IMR-90 (cell line): Measurements from ENCODE around the gene MREG. TPM values are rescaled to one million over a fixed set of nuclear protein-coding genes. Genes with fewer than 3 reads are reported as not detected.

Source experiments
- ATAC-seq: fragments of 200-7000 bp; cut with Tn5 transposase; 2 replicates; pipeline ENCODE4 v1.9.1; 2020; ENCODE audit warnings: low read depth, mild to moderate bottlenecking, moderate library complexity
- BruUV-seq: library from RNA; stranded (reverse); fragments of 400-500 nt; replicated peaks from 2 replicates; lab custom pipeline; 2021; lab: Mats Ljungman, UMichigan
- CTCF ChIA-PET: fragments of 300-600 bp; formaldehyde crosslinking; extraction: SDS; loops from one replicate; lab custom pipeline; 2021; ENCODE audit warnings: antibody characterized with exemption; lab: Yijun Ruan, JAX
- POLR2A ChIA-PET: fragments of 300-600 bp; sonication (Branson Sonifier 250); formaldehyde crosslinking; loops from one replicate; lab custom pipeline; 2022; ENCODE audit warnings: antibody characterized with exemption; ENCODE audit not compliant: unreplicated experiment; lab: Charles Lee
- DNase-seq: peaks from one replicate; pipeline ENCODE4 v3.0.0; 2013
- H2AFZ ChIP-seq: replicated peaks from 2 replicates; pipeline ENCODE3; 2013; ENCODE audit warnings: low read length, mild to moderate bottlenecking; ENCODE audit not compliant: poor library complexity
- H2AK5ac ChIP-seq: 2 replicates; pipeline ENCODE4 v1.6.1; 2013; ENCODE audit warnings: low read depth, low read length, inconsistent platforms
- H2AK9ac ChIP-seq: replicated peaks from 2 replicates; pipeline ENCODE3; 2013; ENCODE audit warnings: mild to moderate bottlenecking, low read depth, low read length, moderate library complexity; ENCODE audit not compliant: poor library complexity
- H2BK120ac ChIP-seq: 2 replicates; pipeline ENCODE4 v1.6.1; 2013; ENCODE audit warnings: low read depth, low read length, inconsistent platforms
- H2BK15ac ChIP-seq: 3 replicates; pipeline ENCODE4 v1.6.1; 2013; ENCODE audit warnings: low read depth, low read length, inconsistent platforms
- H2BK20ac ChIP-seq: 2 replicates; pipeline ENCODE4 v1.6.1; 2013; ENCODE audit warnings: low read depth, mild to moderate bottlenecking, inconsistent platforms, low read length, moderate library complexity
- H2BK5ac ChIP-seq: 2 replicates; pipeline ENCODE4 v1.6.1; 2013; ENCODE audit warnings: mild to moderate bottlenecking, low read depth, low read length, inconsistent platforms; ENCODE audit not compliant: poor library complexity, severe bottlenecking
- H3K14ac ChIP-seq: replicated peaks from 2 replicates; pipeline ENCODE4 v1.6.1; 2013; ENCODE audit warnings: low read depth, low read length, inconsistent platforms
- H3K18ac ChIP-seq: 2 replicates; pipeline ENCODE4 v1.6.1; 2013; ENCODE audit warnings: low read depth, low read length, control low read depth
- H3K23ac ChIP-seq: 2 replicates; pipeline ENCODE4 v1.6.1; 2013; ENCODE audit warnings: low read depth, low read length, inconsistent platforms
- H3K27ac ChIP-seq: 2 replicates; pipeline ENCODE4 v1.5.1; 2013; ENCODE audit warnings: mild to moderate bottlenecking, control low read depth, low read length; ENCODE audit not compliant: insufficient read depth
- H3K27me3 ChIP-seq: 2 replicates; pipeline ENCODE4 v1.6.1; 2013; ENCODE audit warnings: low read length; ENCODE audit not compliant: control insufficient read depth, insufficient read depth
- H3K36me3 ChIP-seq: 2 replicates; pipeline ENCODE4 v1.6.1; 2013; ENCODE audit warnings: low read length, mixed read lengths; ENCODE audit not compliant: control insufficient read depth, insufficient read depth
- H3K4ac ChIP-seq: 2 replicates; pipeline ENCODE4 v1.6.1; 2013; ENCODE audit warnings: low read depth, low read length, inconsistent platforms
- H3K4me1 ChIP-seq: 2 replicates; pipeline ENCODE4 v1.6.1; 2013; ENCODE audit warnings: low read length, mixed read lengths; ENCODE audit not compliant: control insufficient read depth, insufficient read depth
- H3K4me2 ChIP-seq: 2 replicates; pipeline ENCODE4 v1.6.1; 2013; ENCODE audit warnings: low read depth, mild to moderate bottlenecking, control low read depth, low read length, moderate library complexity
- H3K4me3 ChIP-seq: 2 replicates; pipeline ENCODE4 v1.5.1; 2013; ENCODE audit warnings: low read depth, mild to moderate bottlenecking, control low read depth, low read length, moderate library complexity; ENCODE audit not compliant: insufficient read depth
- H3K56ac ChIP-seq: 2 replicates; pipeline ENCODE4 v1.6.1; 2013; ENCODE audit warnings: low read length, inconsistent platforms; ENCODE audit not compliant: insufficient read depth; ENCODE audit errors: extremely low read depth
- H3K79me1 ChIP-seq, 2 experiments: 2 replicates each; pipeline ENCODE4 v1.6.1; 2013; ENCODE audit warnings: low read length in 2 of 2, inconsistent platforms in 1 of 2, low read depth in 1 of 2
- H3K9ac ChIP-seq: 2 replicates; pipeline ENCODE4 v1.6.1; 2013; ENCODE audit warnings: low read depth, low read length, control low read depth
- H3K9me1 ChIP-seq: 2 replicates; pipeline ENCODE4 v1.6.1; 2013; ENCODE audit warnings: low read length, inconsistent platforms; ENCODE audit not compliant: insufficient read depth
- H3K9me3 ChIP-seq: 2 replicates; pipeline ENCODE4 v1.6.1; 2013; ENCODE audit warnings: low read length; ENCODE audit not compliant: control insufficient read depth, insufficient read depth
- H4K20me1 ChIP-seq: 2 replicates; pipeline ENCODE4 v1.6.1; 2013; ENCODE audit warnings: low read length, inconsistent platforms; ENCODE audit not compliant: insufficient read depth
- H4K5ac ChIP-seq: 2 replicates; pipeline ENCODE4 v1.6.1; 2013; ENCODE audit warnings: mild to moderate bottlenecking, low read depth, low read length, control low read depth
- H4K8ac ChIP-seq, 2 experiments: 2 replicates each; pipeline ENCODE4 v1.6.1; 2013; ENCODE audit warnings: low read depth in 2 of 2, low read length in 2 of 2, control low read depth in 1 of 2, inconsistent platforms in 1 of 2
- H4K91ac ChIP-seq: 2 replicates; pipeline ENCODE4 v1.6.1; 2013; ENCODE audit warnings: low read depth, low read length, inconsistent platforms; ENCODE audit not compliant: insufficient read depth
- BHLHE40 ChIP-seq: fragments of 150-350 bp; IDR thresholded peaks from 2 replicates; pipeline ENCODE4 v1.6.1; 2016; ENCODE audit warnings: mild to moderate bottlenecking, low read depth, low read length
- CEBPB ChIP-seq: IDR thresholded peaks from 2 replicates; pipeline ENCODE4 v1.6.1; 2012; ENCODE audit warnings: low read depth, low read length, improper control_type of control experiment
- FOS ChIP-seq: fragments of 150-350 bp; IDR thresholded peaks from 2 replicates; pipeline ENCODE4 v1.6.1; 2016; ENCODE audit warnings: low read depth, low read length
- MAFK ChIP-seq: IDR thresholded peaks from 2 replicates; pipeline ENCODE4 v1.6.1; 2012; ENCODE audit warnings: low read depth, low read length, improper control_type of control experiment
- MAZ ChIP-seq: IDR thresholded peaks from 2 replicates; pipeline ENCODE4 v1.6.1; 2012; ENCODE audit warnings: low read depth, mild to moderate bottlenecking, low read length, improper control_type of control experiment, moderate library complexity, borderline replicate concordance
- MXI1 ChIP-seq: IDR thresholded peaks from 2 replicates; pipeline ENCODE4 v1.6.1; 2012; ENCODE audit warnings: low read depth, mild to moderate bottlenecking, low read length, moderate library complexity, borderline replicate concordance
- NFE2L2 ChIP-seq: fragments of 150-350 bp; IDR thresholded peaks from 2 replicates; pipeline ENCODE4 v1.6.1; 2016; ENCODE audit warnings: low read depth, mild to moderate bottlenecking, low read length
- POLR2A ChIP-seq: IDR thresholded peaks from 2 replicates; pipeline ENCODE4 v1.6.1; 2012; ENCODE audit warnings: mild to moderate bottlenecking, low read depth, low read length
- RAD21 ChIP-seq: IDR thresholded peaks from 2 replicates; pipeline ENCODE4 v1.6.1; 2012; ENCODE audit warnings: low read length, improper control_type of control experiment
- RCOR1 ChIP-seq: IDR thresholded peaks from 2 replicates; pipeline ENCODE4 v1.6.1; 2012; ENCODE audit warnings: mild to moderate bottlenecking, low read length, improper control_type of control experiment; ENCODE audit not compliant: insufficient replicate concordance
- RFX5 ChIP-seq: IDR thresholded peaks from 2 replicates; pipeline ENCODE4 v1.8.0; 2012; ENCODE audit warnings: low read depth, mild to moderate bottlenecking, low read length, moderate library complexity
- SMC3 ChIP-seq: fragments of 150-350 bp; IDR thresholded peaks from 2 replicates; pipeline ENCODE4 v1.6.1; 2016; ENCODE audit warnings: low read depth, mild to moderate bottlenecking, antibody characterized with exemption, low read length, moderate library complexity
- WGBS, 2 experiments: methylation state at CpG; one replicate each; pipeline versions ENCODE4 v1.1.5 to v1.1.7; 2013; ENCODE audit warnings: missing lambda C conversion rate in 2 of 2; ENCODE audit not compliant: insufficient read length in 1 of 2; ENCODE audit errors: extremely low coverage in 2 of 2; 5-methylcytosine and 5-hydroxymethylcytosine counted together
- dilution Hi-C: fragments of 300-500 bp; cut with HindIII; formaldehyde crosslinking; loops from one replicate; pipeline ENCODE4 v1.14.3; 2018; ENCODE audit warnings: low sequenced_read_pairs; ENCODE audit not compliant: unreplicated experiment
- in situ Hi-C: fragments of 300-500 bp; cut with MboI; formaldehyde crosslinking; loops from 3 replicates; pipeline ENCODE4 v1.14.3; 2019; ENCODE audit warnings: low sequenced_read_pairs, inconsistent platforms, mixed read lengths
- intact Hi-C: fragments of 100-400 bp; cut with micrococcal nuclease; formaldehyde crosslinking; loops from 2 replicates; pipeline ENCODE4 v1.10.0; 2022
- polyA plus RNA-seq, 3 experiments: library from polyadenylated mRNA; depleted of rRNA; stranded (reverse); fragments of >200 nt; gene quantifications; 2 replicates each; pipeline ENCODE4 v1.2.3, GENCODE V29; 2012; ENCODE audit warnings: low replicate concordance in 1 of 3
- total RNA-seq: library from RNA; depleted of rRNA; stranded (reverse); fragments of >200 nt; gene quantifications from 2 replicates; pipeline ENCODE4 v1.2.3, GENCODE V29; 2012
- TF ChIP-seq, protein P1 (sequence below): fragments of 150-350 bp; IDR thresholded peaks from 2 replicates; pipeline ENCODE4 v1.6.1; 2016; ENCODE audit warnings: low read depth, mild to moderate bottlenecking, low read length, moderate library complexity, borderline replicate concordance
- TF ChIP-seq, protein P2 (sequence below): fragments of 150-350 bp; IDR thresholded peaks from 2 replicates; pipeline ENCODE4 v1.6.1; 2017; ENCODE audit warnings: mild to moderate bottlenecking, antibody characterized with exemption, low read length, low read depth
- TF ChIP-seq, protein P3 (sequence below): conservative IDR thresholded peaks from 2 replicates; pipeline ENCODE4 v1.5.1; 2012; ENCODE audit warnings: mild to moderate bottlenecking, low read depth, low read length, improper control_type of control experiment

Gene MREG
- total and polyA plus RNA-seq, 2 of the 4 experiments (the other 2 are of a cell fraction), result 1.0 to 1.8 TPM

DNA sequence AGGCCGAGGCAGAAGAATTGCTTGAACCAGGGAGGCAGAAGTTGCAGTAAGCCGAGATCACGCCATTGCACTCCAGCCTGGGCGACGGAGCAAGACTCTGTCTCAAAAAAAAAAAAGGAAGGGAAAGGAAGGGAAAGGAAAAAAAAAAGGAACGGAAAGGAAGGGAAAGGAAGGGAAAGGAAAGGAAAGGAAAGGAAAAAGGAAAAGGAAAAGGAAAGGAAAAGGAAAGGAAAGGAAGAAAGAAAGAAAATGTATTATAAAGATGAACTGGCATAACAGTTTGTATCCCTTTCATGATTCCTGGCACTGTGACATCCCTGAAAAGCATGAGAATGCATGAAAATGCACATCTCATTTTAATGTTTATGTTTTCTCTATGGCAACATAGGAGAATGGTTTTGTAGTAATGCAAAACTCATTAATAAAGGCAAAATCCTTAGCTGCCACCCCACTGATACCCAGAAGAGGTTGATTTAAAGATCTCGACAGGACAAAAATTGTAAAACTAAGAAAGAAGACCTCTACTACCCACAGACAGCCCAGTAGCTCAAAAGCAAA lies 11.5 kb upstream of the MREG start:
- in situ Hi-C loops, result no loop called here
- Histone ChIP-seq H3K9me3 (no peaks in the 10 kb centered on the region), H2AK9ac (no peak overlapping the region), H3K23ac (no peak overlapping the region), H3K14ac (no peak overlapping the region), H2AK5ac (no peak overlapping the region), H3K4me1 (peaks cover 4% of the 10 kb centered on the region), H3K9me1 (no peaks in the 10 kb centered on the region; the same call in 1 of the 2 replicates), H4K5ac (no peak overlapping the region), H3K27me3 (no peaks in the 10 kb centered on the region), H3K9ac (no peak overlapping the region), H3K79me1 (no peaks in the 10 kb centered on the region), H3K4ac (no peak overlapping the region), H4K8ac (no peak overlapping the region), H3K27ac (no peak overlapping the region), H3K18ac (no peak overlapping the region), H3K4me3 (no peak overlapping the region), H4K91ac (no peak overlapping the region), H2BK5ac (no peak overlapping the region), H2AFZ (no peak overlapping the region), H3K4me2 (no peak overlapping the region), H3K56ac (no peak overlapping the region), H3K36me3 (no peaks in the 10 kb centered on the region), H2BK120ac (no peak overlapping the region), H2BK15ac (no peak overlapping the region), H2BK20ac (no peak overlapping the region), H4K20me1 (no peaks in the 10 kb centered on the region)
- intact Hi-C loops, result no loop called here
- ChIA-PET CTCF (interaction anchor here (1.8 kb wide), 1 partner anchor 13 kb away, joined by 4 read pairs; no protein-coding TSS in a partner anchor), POLR2A (no interaction called here)
- ATAC-seq (no peak), DNase-seq (no peak)
- BruUV-seq, result no TSS peak
- 100% methylated on average over 1 of the region's 7 CpGs; no CpG with 5 or more reads in 1 of the 2 experiments for WGBS, 2 experiments
- TF ChIP-seq MAFK (no peak), MAZ (no peak), CEBPB (no peak), SMC3 (no peak), MXI1 (no peak), POLR2A (no peak), NFE2L2 (no peak), FOS (no peak), RFX5 (no peak), BHLHE40 (no peak), RCOR1 (no peak), RAD21 (no peak)
- TF ChIP-seq, protein P1, sequence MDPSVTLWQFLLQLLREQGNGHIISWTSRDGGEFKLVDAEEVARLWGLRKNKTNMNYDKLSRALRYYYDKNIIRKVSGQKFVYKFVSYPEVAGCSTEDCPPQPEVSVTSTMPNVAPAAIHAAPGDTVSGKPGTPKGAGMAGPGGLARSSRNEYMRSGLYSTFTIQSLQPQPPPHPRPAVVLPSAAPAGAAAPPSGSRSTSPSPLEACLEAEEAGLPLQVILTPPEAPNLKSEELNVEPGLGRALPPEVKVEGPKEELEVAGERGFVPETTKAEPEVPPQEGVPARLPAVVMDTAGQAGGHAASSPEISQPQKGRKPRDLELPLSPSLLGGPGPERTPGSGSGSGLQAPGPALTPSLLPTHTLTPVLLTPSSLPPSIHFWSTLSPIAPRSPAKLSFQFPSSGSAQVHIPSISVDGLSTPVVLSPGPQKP, result no peak
- TF ChIP-seq, protein P2, sequence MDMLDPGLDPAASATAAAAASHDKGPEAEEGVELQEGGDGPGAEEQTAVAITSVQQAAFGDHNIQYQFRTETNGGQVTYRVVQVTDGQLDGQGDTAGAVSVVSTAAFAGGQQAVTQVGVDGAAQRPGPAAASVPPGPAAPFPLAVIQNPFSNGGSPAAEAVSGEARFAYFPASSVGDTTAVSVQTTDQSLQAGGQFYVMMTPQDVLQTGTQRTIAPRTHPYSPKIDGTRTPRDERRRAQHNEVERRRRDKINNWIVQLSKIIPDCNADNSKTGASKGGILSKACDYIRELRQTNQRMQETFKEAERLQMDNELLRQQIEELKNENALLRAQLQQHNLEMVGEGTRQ, result no peak
- TF ChIP-seq, protein P3, sequence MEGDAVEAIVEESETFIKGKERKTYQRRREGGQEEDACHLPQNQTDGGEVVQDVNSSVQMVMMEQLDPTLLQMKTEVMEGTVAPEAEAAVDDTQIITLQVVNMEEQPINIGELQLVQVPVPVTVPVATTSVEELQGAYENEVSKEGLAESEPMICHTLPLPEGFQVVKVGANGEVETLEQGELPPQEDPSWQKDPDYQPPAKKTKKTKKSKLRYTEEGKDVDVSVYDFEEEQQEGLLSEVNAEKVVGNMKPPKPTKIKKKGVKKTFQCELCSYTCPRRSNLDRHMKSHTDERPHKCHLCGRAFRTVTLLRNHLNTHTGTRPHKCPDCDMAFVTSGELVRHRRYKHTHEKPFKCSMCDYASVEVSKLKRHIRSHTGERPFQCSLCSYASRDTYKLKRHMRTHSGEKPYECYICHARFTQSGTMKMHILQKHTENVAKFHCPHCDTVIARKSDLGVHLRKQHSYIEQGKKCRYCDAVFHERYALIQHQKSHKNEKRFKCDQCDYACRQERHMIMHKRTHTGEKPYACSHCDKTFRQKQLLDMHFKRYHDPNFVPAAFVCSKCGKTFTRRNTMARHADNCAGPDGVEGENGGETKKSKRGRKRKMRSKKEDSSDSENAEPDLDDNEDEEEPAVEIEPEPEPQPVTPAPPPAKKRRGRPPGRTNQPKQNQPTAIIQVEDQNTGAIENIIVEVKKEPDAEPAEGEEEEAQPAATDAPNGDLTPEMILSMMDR, result no peak
- dilution Hi-C loops, result no loop called here
